Subcutaneous adipose tissue (tissue), 4 donors: Measurements from ENCODE around the gene LRRC15. TPM values are rescaled to one million over a fixed set of nuclear protein-coding genes. Genes with fewer than 3 reads are reported as not detected.

Experiments used
- total RNA-seq, 4 donors: library from RNA; depleted of rRNA; stranded (reverse); fragments of >200 nt; gene quantifications; one replicate each; pipeline ENCODE4 v1.1.0, GENCODE V29; 2016
- TF ChIP-seq, protein P1 (sequence below): fragments of 450-650 bp; IDR thresholded peaks from one replicate; pipeline ENCODE4 v1.5.1; 2016; ENCODE audit warnings: low read depth, mild to moderate bottlenecking, control low read depth, antibody characterized with exemption, moderate library complexity

The LRRC15 gene
- total RNA-seq, 4 donors from 2014 or later, result under 0.01 to 0.22 TPM; not detected in 2

- TF ChIP-seq, protein P1, sequence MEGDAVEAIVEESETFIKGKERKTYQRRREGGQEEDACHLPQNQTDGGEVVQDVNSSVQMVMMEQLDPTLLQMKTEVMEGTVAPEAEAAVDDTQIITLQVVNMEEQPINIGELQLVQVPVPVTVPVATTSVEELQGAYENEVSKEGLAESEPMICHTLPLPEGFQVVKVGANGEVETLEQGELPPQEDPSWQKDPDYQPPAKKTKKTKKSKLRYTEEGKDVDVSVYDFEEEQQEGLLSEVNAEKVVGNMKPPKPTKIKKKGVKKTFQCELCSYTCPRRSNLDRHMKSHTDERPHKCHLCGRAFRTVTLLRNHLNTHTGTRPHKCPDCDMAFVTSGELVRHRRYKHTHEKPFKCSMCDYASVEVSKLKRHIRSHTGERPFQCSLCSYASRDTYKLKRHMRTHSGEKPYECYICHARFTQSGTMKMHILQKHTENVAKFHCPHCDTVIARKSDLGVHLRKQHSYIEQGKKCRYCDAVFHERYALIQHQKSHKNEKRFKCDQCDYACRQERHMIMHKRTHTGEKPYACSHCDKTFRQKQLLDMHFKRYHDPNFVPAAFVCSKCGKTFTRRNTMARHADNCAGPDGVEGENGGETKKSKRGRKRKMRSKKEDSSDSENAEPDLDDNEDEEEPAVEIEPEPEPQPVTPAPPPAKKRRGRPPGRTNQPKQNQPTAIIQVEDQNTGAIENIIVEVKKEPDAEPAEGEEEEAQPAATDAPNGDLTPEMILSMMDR, result no peak
These were observed 41.4 kb downstream of the LRRC15 start for GRCh38 chr3:194328053-194328657.

DNA sequence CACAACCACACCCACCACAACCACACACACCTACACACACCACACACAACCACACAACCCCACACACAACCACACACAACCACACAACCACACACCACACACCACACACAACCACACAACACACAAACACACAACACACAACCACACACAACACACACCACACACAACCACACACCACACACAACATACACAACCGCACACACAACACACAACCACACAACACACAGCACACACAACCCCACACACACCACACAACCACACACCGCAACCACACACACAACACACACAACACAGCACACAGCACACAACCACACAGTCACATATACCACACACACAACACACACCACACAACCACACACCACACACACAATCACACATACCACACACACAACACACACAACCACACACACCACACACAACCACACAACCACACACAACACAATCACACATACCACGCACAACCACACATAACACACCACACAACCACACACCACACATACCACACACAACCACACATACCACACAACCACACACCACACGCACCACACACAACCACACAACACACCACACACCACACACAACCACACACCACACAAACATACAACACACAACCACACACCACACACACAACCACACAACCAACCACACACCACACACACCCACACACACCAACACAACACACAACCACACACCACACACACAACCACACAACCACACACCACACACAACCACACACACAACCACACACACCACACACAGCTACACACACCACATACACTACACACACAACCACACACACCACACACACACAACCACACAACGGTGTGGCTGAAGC, 42.1 kb downstream of the LRRC15 start:
- TF ChIP-seq, protein P1, result no peak

- TF ChIP-seq, protein P1, result no peak
These were observed 42.6 kb downstream of the LRRC15 start for GRCh38 chr3:194326968-194327217.

- TF ChIP-seq, protein P1, result no peak
These were observed 43.2 kb downstream of the LRRC15 start for GRCh38 chr3:194326192-194326967.

DNA sequence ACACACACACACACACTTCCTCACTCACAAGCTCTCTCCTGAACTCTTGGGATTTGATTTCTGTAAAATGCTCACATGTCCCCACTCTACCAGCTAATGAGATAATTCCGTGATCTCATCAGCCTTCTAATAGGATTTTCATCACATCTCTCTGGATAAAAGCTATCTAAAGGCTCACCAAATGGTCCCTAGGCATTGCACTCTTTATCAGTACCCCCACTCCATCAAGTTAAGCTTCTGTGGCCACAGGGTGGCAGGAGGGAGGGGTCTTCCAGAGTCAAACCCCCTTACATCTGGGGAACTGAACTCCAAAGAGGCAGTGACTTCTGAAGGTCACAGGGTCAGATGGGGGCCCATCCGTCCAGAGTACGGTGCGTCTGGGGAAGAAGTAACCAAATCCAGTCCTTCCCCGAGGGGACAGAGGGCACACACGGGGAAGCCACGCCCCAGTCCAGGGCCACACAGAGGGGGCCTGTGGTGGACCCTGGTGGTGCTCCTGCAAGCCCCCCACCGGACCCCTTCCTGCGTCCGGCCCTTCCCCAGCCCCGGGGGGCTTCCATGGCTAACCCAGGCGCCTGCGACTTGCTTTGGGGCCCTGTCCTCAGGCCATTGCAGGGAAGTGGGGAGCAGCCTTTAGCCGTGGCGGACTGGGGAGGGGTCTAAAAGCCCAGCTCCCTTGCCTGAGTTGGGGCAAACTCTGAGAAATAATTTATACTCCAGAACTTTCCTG, 44.0 kb downstream of the LRRC15 start:
- TF ChIP-seq, protein P1, result no peak

- TF ChIP-seq, protein P1, result no peak
These were observed 44.7 kb downstream of the LRRC15 start for GRCh38 chr3:194324823-194325327.
